HL-60 (cell line): Measurements from ENCODE around the gene NUP205.

Experiments used
- POLR2AphosphoS5 ChIP-seq: IDR thresholded peaks from 2 replicates; pipeline ENCODE4 v1.6.1; 2012; ENCODE audit warnings: low read depth
- SPI1 ChIP-seq: IDR thresholded peaks from 2 replicates; pipeline ENCODE4 v1.6.1; 2012; ENCODE audit warnings: low read depth, mild to moderate bottlenecking, borderline replicate concordance
- TF ChIP-seq, protein P1 (sequence below): IDR thresholded peaks from one replicate; pipeline ENCODE4 v1.5.1; 2011; ENCODE audit warnings: low read length, control low read depth, inconsistent platforms; ENCODE audit not compliant: insufficient read depth

DNA sequence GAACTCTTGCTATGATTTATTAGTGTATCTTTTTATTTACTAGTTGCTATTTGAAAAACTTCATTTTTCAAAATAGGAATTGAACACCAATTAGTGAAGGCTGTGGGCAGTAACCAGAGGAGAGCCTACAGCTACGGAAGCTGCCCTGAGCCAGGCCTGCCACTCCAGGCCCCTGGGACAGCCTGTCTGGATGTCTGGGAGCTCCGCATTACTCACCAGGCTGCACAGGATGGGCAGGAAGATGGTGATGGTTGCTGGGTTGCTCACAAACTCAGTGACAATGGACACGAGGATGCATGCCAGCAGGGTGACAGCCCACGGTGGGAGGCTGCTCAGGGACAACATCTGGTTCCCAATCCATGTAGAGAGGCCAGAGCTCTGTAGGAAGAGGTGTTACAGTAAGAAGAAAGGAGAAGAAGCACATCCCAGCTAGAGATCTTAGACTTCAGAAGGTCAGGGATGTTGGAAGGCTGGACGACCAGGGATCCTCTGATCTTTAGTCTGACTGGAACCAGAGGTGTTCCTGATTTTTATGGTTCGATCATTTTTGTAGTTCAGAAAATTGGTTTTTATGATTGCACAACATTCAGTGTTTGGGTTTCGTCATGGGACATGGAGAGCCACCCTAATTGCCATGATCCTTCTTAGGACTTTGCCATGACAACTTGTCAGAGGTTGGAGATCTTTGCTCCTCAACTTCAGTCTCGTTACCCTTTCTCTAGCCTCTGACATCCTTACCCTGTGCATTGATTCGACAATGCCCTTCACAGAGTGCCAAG, 127.8 kb downstream of the NUP205 start:
- TF ChIP-seq, protein P1, sequence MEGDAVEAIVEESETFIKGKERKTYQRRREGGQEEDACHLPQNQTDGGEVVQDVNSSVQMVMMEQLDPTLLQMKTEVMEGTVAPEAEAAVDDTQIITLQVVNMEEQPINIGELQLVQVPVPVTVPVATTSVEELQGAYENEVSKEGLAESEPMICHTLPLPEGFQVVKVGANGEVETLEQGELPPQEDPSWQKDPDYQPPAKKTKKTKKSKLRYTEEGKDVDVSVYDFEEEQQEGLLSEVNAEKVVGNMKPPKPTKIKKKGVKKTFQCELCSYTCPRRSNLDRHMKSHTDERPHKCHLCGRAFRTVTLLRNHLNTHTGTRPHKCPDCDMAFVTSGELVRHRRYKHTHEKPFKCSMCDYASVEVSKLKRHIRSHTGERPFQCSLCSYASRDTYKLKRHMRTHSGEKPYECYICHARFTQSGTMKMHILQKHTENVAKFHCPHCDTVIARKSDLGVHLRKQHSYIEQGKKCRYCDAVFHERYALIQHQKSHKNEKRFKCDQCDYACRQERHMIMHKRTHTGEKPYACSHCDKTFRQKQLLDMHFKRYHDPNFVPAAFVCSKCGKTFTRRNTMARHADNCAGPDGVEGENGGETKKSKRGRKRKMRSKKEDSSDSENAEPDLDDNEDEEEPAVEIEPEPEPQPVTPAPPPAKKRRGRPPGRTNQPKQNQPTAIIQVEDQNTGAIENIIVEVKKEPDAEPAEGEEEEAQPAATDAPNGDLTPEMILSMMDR: no peak
- TF ChIP-seq POLR2AphosphoS5 (no peak), SPI1 (no peak)
